ENCODE measurements around the gene RNF213.

GRCh38 chr17:80248001-80248893 is 12.4 kb upstream of the RNF213 start:
- TF ChIP-seq GATA2 (IDR thresholded peaks at IDR 0.05; ENCODE audit: low read depth, low read length) (no peak), GATA3 (IDR thresholded peaks at IDR 0.05; ENCODE audit: low read depth, low read length) (no peak)
